Measurements from ENCODE around the gene SLC19A1.

- TF ChIP-seq, protein P1, sequence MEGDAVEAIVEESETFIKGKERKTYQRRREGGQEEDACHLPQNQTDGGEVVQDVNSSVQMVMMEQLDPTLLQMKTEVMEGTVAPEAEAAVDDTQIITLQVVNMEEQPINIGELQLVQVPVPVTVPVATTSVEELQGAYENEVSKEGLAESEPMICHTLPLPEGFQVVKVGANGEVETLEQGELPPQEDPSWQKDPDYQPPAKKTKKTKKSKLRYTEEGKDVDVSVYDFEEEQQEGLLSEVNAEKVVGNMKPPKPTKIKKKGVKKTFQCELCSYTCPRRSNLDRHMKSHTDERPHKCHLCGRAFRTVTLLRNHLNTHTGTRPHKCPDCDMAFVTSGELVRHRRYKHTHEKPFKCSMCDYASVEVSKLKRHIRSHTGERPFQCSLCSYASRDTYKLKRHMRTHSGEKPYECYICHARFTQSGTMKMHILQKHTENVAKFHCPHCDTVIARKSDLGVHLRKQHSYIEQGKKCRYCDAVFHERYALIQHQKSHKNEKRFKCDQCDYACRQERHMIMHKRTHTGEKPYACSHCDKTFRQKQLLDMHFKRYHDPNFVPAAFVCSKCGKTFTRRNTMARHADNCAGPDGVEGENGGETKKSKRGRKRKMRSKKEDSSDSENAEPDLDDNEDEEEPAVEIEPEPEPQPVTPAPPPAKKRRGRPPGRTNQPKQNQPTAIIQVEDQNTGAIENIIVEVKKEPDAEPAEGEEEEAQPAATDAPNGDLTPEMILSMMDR (conservative IDR thresholded peaks at IDR 0.05), result no peak
- TF ChIP-seq ZFX (IDR thresholded peaks at IDR 0.05), result no peak
Observed at GRCh38 chr21:45528028-45528705, 14.1 kb downstream of the SLC19A1 start.

All from C4-2B (cell line).